ACC112 (cell line): Measurements from ENCODE around the gene PPP2R5C.
"Not testable (repeated sequence)": the region's sequence is repeated elsewhere in the genome, so short reads cannot be mapped to it uniquely, and the experiment has no call there.

Experiments used
- H2AFZ ChIP-seq: fragments of 200-600 bp; sonication (generic); one replicate; pipeline ENCODE4 v1.6.0; 2017; ENCODE audit warnings: antibody characterized with exemption, low read length; ENCODE audit not compliant: unreplicated experiment
- H3K27ac ChIP-seq: fragments of 200-600 bp; sonication (generic); 2 replicates; pipeline ENCODE4 v1.5.1; 2014; ENCODE audit warnings: low read depth, mild to moderate bottlenecking, antibody characterized with exemption, low read length, moderate library complexity
- H3K27me3 ChIP-seq: fragments of 200-600 bp; sonication (generic); 2 replicates; pipeline ENCODE4 v1.6.1; 2014; ENCODE audit warnings: mild to moderate bottlenecking, antibody characterized with exemption, low read length, moderate library complexity, mixed read lengths; ENCODE audit not compliant: insufficient read depth
- H3K36me3 ChIP-seq: fragments of 200-600 bp; sonication (generic); 2 replicates; pipeline ENCODE4 v1.6.1; 2016; ENCODE audit warnings: mild to moderate bottlenecking, antibody characterized with exemption, low read length, moderate library complexity, mixed read lengths; ENCODE audit not compliant: insufficient read depth
- H3K4me1 ChIP-seq: fragments of 200-600 bp; sonication (generic); one replicate; pipeline ENCODE4 v1.6.1; 2016; ENCODE audit warnings: low read length, mixed read lengths; ENCODE audit not compliant: insufficient read depth, unreplicated experiment, control insufficient read depth
- H3K4me3 ChIP-seq: fragments of 200-600 bp; sonication (generic); 2 replicates; pipeline ENCODE4 v1.5.1; 2014; ENCODE audit warnings: mild to moderate bottlenecking, low read depth, low read length
- H3K79me2 ChIP-seq: fragments of 200-600 bp; sonication (generic); one replicate; pipeline ENCODE4 v1.6.0; 2016; ENCODE audit warnings: low read length; ENCODE audit not compliant: control insufficient read depth, unreplicated experiment, insufficient read depth

Gene PPP2R5C

GRCh38 chr14:101784631-101785030, 23.1 kb downstream of the PPP2R5C start:
- no peaks in the 10 kb centered on the region for H3K79me2 ChIP-seq
- H3K27ac ChIP-seq, result no peak overlapping the region
- H3K4me1 ChIP-seq, result no peaks in the 10 kb centered on the region
- no peak overlapping the region for H2AFZ ChIP-seq
- peaks cover 21% of the 10 kb centered on the region for H3K27me3 ChIP-seq
- H3K4me3 ChIP-seq, result no peak overlapping the region
- no peaks in the 10 kb centered on the region for H3K36me3 ChIP-seq

GRCh38 chr14:101788016-101788635, 26.6 kb downstream of the PPP2R5C start:
- Histone ChIP-seq H3K36me3 (no peaks in the 10 kb centered on the region), H2AFZ (no peak overlapping the region), H3K4me1 (peaks cover 6% of the 10 kb centered on the region), H3K27me3 (no peaks in the 10 kb centered on the region; the same call in none of the 2 replicates), H3K79me2 (no peaks in the 10 kb centered on the region), H3K27ac (no peak overlapping the region), H3K4me3 (no peak overlapping the region)

- Histone ChIP-seq H3K4me1 (peaks cover 6% of the 10 kb centered on the region), H3K27ac (no peak overlapping the region), H3K27me3 (no peaks in the 10 kb centered on the region; the same call in 1 of the 2 replicates)
Measured at GRCh38 chr14:101789222-101789621, 27.7 kb downstream of the PPP2R5C start.

DNA sequence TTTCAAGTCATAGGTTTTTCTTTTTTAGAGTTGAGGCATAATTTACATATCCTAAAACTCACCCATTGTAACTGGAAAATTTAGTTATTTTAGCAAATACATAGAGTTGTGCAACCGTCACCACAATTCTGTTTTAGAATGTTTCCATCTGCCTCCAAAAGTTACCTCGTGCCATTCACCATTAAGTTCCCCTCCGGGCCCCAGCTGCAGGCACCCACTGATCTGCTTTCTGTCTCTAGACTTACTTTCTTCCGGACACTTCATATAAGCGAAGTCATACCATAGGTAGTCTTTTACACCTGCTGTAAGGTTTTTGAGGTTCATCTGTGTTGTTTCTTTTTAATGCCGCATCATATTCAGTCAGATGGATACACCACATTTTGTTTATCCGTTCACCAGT, 28.7 kb downstream of the PPP2R5C start:
- H3K36me3 ChIP-seq, result no peaks in the 10 kb centered on the region
- H3K27ac ChIP-seq, result no peak overlapping the region
- no peak overlapping the region for H2AFZ ChIP-seq

More at GRCh38 chr14:101789222-101789621, 27.7 kb downstream of the PPP2R5C start:
- Histone ChIP-seq H2AFZ (no peak overlapping the region), H3K4me3 (no peak overlapping the region), H3K36me3 (no peaks in the 10 kb centered on the region), H3K79me2 (no peaks in the 10 kb centered on the region)

DNA sequence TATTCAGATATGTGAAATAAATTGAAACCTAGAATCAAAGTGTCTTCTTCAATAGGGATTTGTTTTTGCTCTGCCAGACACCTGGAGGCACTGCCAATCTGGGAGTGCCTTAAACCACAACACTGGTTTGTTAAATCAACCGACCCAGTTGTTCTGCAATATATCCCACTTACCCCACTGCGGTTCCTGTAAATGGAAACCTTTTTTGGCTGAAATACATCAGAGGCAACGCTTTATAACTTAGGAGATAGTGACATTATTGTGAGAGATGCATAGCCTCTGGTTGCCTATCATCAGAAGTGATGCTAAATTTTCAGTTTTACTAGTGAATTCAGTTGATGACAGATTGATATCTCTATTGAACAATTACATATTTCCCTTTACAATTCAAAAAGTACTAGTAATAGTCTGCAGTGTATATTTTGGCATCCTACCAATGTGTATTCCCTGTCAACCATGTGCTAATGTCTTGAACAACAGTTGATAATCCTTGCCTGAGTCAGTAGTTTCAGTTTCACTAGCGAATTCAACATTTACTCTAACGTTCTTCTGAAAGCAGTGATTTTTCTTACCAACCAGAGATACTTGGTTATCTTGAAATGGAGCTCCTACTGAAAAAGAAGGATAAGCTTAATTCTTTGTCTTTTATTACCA, 30.5 kb downstream of the PPP2R5C start:
- H3K4me3 ChIP-seq, result peak overlapping the region; percentile 64
- no peaks in the 10 kb centered on the region for H3K36me3 ChIP-seq
- H3K27me3 ChIP-seq, result no peaks in the 10 kb centered on the region
- H3K27ac ChIP-seq, result peak overlapping the region; percentile 60
- no peaks in the 10 kb centered on the region for H3K79me2 ChIP-seq
- H3K4me1 ChIP-seq, result peaks cover 6% of the 10 kb centered on the region
- peak overlapping the region; percentile 80 for H2AFZ ChIP-seq

More for the DNA sequence above, 28.7 kb downstream of the PPP2R5C start:
- H3K4me3 ChIP-seq, result no peak overlapping the region
- H3K79me2 ChIP-seq, result no peaks in the 10 kb centered on the region
- no peaks in the 10 kb centered on the region for H3K27me3 ChIP-seq
- H3K4me1 ChIP-seq, result peaks cover 6% of the 10 kb centered on the region

DNA sequence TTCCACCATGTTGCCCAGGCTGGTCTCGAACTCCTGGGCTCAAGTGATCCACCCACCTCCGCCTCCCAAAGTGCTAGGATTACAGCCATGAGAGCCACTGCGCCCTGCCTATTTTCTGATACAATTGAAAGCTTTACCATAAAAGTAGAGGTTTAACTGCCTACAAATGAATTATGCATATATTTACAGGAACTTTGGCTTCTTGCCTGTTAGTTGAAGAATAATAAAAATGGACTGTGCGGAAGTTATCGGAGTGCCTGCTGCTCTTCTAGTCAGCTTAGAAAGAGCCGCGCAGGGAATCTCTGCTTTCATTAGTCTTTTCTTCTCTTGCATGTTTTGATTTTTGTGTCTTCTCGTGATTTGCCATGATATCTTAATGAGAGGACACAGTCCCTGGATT, 34.5 kb downstream of the PPP2R5C start:
- Histone ChIP-seq H3K27me3 (no peaks in the 10 kb centered on the region), H2AFZ (no peak overlapping the region), H3K4me1 (peaks cover 6% of the 10 kb centered on the region), H3K79me2 (no peaks in the 10 kb centered on the region), H3K4me3 (no peak overlapping the region), H3K27ac (no peak overlapping the region), H3K36me3 (no peaks in the 10 kb centered on the region)

DNA sequence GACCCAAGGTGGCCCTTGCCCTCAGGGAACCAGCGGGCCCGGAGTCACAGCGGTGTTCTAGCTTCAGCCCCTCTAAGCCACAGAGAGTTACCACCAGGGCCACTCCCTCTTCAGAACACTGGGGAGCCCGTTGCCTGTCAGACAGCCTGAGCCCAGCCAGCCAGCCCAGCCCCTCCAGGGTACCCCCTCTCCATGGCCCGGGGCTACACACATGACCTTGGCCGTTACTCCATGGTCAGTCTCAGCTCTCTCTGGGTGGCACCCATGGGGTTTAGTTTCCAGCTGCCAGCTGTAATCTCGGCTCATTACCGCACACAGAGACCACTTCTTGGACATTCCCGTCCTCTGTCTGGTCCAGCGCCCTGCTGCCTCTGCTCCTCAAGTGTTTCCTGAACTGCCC, 35.0 kb downstream of the PPP2R5C start:
- no peak overlapping the region for H3K4me3 ChIP-seq
- H3K36me3 ChIP-seq, result no peaks in the 10 kb centered on the region
- H3K27ac ChIP-seq, result no peak overlapping the region
- no peak overlapping the region for H2AFZ ChIP-seq
- H3K79me2 ChIP-seq, result no peaks in the 10 kb centered on the region
- H3K4me1 ChIP-seq, result peaks cover 6% of the 10 kb centered on the region
- H3K27me3 ChIP-seq, result no peaks in the 10 kb centered on the region

- Histone ChIP-seq H3K36me3 (no peaks in the 10 kb centered on the region), H2AFZ (no peak overlapping the region), H3K79me2 (no peaks in the 10 kb centered on the region), H3K4me3 (no peak overlapping the region), H3K27me3 (no peaks in the 10 kb centered on the region), H3K4me1 (no peaks in the 10 kb centered on the region), H3K27ac (no peak overlapping the region)
Measured at GRCh38 chr14:101797856-101798255, 36.3 kb downstream of the PPP2R5C start.

DNA sequence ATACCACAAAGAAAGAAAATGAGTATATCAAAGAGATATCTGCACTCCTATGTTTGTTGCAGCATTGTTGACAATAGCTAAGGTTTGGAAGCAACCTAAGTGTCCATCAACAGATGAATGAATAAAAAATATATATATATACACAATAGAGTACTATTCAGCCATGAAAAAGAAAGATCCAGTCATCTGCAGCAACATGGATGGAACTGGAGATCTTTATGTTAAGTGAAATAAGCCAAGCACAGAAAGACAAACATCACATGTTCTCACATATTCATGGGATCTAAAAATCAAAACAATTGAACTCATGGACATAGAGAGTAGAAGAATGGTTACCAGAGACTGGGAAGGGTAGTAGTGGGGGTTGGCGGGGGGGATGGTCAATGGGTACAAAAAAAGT, 42.9 kb downstream of the PPP2R5C start:
- H3K79me2 ChIP-seq, H3K36me3 ChIP-seq, H3K4me3 ChIP-seq, H2AFZ ChIP-seq, H3K27me3 ChIP-seq, H3K27ac ChIP-seq, H3K4me1 ChIP-seq: not testable (repeated sequence)

- not testable (repeated sequence) for H2AFZ ChIP-seq, H3K36me3 ChIP-seq, H3K4me3 ChIP-seq, H3K27me3 ChIP-seq, H3K27ac ChIP-seq
- H3K4me1 ChIP-seq, result peaks cover 11% of the 10 kb centered on the region
- peaks cover 10% of the 10 kb centered on the region for H3K79me2 ChIP-seq
Measured at GRCh38 chr14:101806252-101806651, 44.7 kb downstream of the PPP2R5C start.

DNA sequence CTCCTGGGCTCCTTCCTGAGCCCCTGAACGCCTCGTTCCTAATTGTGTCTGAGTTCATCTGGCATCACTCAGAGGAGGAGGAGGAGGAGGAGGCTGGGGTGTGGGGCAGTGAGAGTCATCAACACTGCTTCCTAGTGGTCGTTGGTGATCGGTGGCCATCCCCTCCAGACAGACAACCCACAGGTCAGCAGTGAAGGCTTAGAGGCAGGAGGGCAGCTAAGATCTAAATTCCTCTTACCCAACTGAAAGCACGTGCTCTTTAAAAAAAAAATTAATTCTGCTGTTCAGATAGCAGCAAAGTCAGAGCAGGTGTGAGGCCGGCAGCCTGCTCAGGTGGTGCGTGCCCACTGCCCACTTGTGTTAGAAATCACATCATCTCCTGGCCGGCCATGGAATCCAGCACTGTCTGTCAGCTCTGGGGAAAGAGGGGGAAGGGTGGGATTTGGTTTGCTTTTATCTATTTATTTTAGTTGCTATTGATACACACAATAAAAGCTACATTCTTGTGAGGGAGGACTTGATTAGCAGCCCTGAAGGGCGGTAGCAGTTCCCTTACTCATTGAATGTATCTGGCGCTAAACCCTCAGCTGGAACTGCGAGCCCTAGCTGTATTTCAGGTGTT, 46.6 kb downstream of the PPP2R5C start:
- Histone ChIP-seq H3K27ac (peak overlapping the region; percentile 37; the same call in 1 of the 2 replicates), H3K79me2 (peaks cover 29% of the 10 kb centered on the region), H3K4me1 (peaks cover 20% of the 10 kb centered on the region), H2AFZ (peak overlapping the region; percentile 66), H3K4me3 (peak overlapping the region; percentile 20; the same call in 1 of the 2 replicates), H3K27me3 (no peaks in the 10 kb centered on the region), H3K36me3 (no peaks in the 10 kb centered on the region)
